ENCODE measurements around the gene LRRFIP1. TPM values are rescaled to one million over a fixed set of nuclear protein-coding genes. Genes with fewer than 3 reads are reported as not detected.

Gene LRRFIP1
- total and polyA plus RNA-seq, 9 of the 15 experiments (the other 6 are each of a cell fraction or from before 2014, with no cell fraction given): 13.1 to 45.2 (median 31.3) TPM

- TF ChIP-seq CHD7 (IDR thresholded peaks at IDR 0.05; ENCODE audit: low read depth, low read length): no peak
- TF ChIP-seq TCF15 (CRISPR knock-in tag; IDR thresholded peaks at IDR 0.05): no peak
- TF ChIP-seq CLOCK (CRISPR knock-in tag; IDR thresholded peaks at IDR 0.05; ENCODE audit: borderline replicate concordance): no peak
- TF ChIP-seq MIER1 (IDR thresholded peaks at IDR 0.05; ENCODE audit: low read depth): no peak
These were observed 88.1 kb downstream of the LRRFIP1 start (continued) for GRCh38 chr2:237715459-237715947.

Data from K562 (cell line).